NT2/D1 (cell line): ENCODE data around the gene CTPS1.

Experiments
- YY1 ChIP-seq: IDR thresholded peaks from 2 replicates; pipeline ENCODE4 v1.6.1; 2011; ENCODE audit not compliant: insufficient read length, insufficient read depth
- ZNF274 ChIP-seq: IDR thresholded peaks from 2 replicates; pipeline ENCODE4 v1.6.1; 2011; ENCODE audit warnings: mild to moderate bottlenecking, low read depth, low read length

GRCh38 chr1:40998668-40999067 lies 19.2 kb downstream of the CTPS1 start:
- TF ChIP-seq YY1 (no peak), ZNF274 (no peak)
